Upper lobe of left lung (tissue), 4 donors: ENCODE measurements around the gene GRIN2A.

Experiments
- CTCF ChIP-seq, 6 experiments: fragments of 450-650 bp in 4 of 6; fragments of 200-600 bp in 2 of 6; sonication (generic) in 2 of 6; IDR thresholded peaks; one replicate each; pipeline ENCODE4 v1.5.1; 2016 to 2019; ENCODE audit warnings: antibody characterized with exemption in 6 of 6
- EP300 ChIP-seq, 4 donors: sonication (generic); formaldehyde crosslinking; IDR thresholded peaks; one replicate each; pipeline ENCODE4 v1.5.1; 2017; ENCODE audit warnings: antibody characterized with exemption in 4 of 4, control low read depth in 2 of 4
- POLR2A ChIP-seq, 4 donors: fragments of 450-650 bp; IDR thresholded peaks; one replicate each; pipeline ENCODE4 v1.5.1; 2016 to 2017; ENCODE audit warnings: antibody characterized with exemption in 4 of 4, mild to moderate bottlenecking in 2 of 4
- POLR2AphosphoS5 ChIP-seq, 2 donors: sonication (generic); formaldehyde crosslinking; IDR thresholded peaks; one replicate each; pipeline ENCODE4 v1.5.1; 2017; ENCODE audit warnings: antibody characterized with exemption in 2 of 2

DNA sequence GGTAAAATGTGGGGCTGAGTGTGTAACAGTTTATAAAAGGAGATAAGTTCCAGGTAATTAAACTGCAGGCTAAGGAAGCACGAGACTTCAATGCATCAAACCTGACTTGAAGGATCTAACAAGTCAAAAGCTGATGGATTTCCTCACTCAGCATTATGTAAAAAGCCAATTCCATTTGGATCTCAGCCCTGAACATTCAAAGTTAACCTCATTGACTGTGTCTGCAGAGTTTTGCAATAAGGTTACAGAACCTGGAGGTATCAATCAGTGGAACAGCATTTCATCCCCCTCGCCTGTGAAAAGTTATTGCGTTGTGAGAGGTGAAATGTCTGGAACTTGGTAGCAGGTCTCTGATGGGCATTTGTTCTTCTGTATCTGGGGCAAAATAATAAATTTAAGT is 317.8 kb downstream of the GRIN2A start:
- no peak for TF ChIP-seq CTCF (IDR thresholded peaks at IDR 0.05)
- TF ChIP-seq POLR2A (IDR thresholded peaks at IDR 0.05) = no peak
- TF ChIP-seq POLR2AphosphoS5 (IDR thresholded peaks at IDR 0.05) = no peak
- TF ChIP-seq EP300 (IDR thresholded peaks at IDR 0.05) = no peak
